ENCODE data around the gene PAX8.

DNA sequence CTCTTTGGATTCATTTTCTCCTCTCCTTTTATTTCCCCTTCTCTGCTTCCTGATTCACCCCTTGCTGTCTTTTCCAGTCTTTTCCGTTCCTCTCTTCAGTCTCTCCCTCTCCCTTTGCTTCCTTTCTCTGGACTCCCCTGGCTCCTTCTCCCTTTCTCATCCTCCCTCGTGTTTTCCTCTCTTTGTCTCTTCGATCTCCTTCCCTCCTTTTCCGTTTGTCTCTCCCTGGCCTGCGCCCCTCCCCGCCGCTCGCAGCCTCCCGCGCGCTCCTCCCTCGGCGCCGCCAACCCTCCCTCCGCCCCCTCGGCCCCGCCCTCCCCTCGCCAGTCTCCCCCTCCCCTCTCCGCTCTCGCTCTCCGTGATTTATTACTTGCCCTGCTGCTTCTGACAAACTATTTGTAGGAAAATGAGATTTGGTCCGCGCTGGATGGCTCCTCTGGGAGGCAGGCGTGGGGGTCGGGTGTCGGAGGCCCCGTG lies 46.0 kb upstream of the PAX8 start:
- TF ChIP-seq CTCF (CRISPR knock-in tag; IDR thresholded peaks at IDR 0.05) (no peak), ZNF232 (CRISPR knock-in tag; IDR thresholded peaks at IDR 0.05; ENCODE audit: borderline replicate concordance) (no peak), MBD4 (IDR thresholded peaks at IDR 0.05; ENCODE audit: borderline replicate concordance, low read length) (no peak)
